Measurements from ENCODE around the gene CRIM1. TPM values are rescaled to one million over a fixed set of nuclear protein-coding genes. Genes with fewer than 3 reads are reported as not detected.
A peak's percentile ranks its signal among the peaks of the same experiment; 100 is the strongest.

The CRIM1 gene
- total and polyA plus RNA-seq, 7 donors = 3.0 to 148 (median 55.6) TPM

DNA sequence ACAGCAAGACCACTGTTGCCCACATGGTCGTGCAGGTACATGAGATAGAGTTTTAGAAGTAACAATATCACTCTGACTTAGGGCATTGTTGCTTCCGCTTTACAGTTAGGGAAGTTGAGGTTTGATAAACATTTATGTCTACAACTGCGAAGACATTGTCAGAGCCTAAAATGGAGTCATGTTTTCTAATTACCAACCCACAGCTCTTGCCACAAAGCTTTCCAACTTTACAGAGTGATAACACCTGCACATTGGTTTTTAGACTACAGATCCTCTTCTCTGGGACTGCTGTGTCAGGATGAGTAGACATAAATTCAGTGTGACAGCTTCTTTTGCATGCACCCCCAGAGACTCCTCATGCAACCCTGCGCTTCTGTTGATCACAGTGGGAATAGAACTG lies 123.4 kb downstream of the CRIM1 start:
- Histone ChIP-seq H3K27me3 (no peaks in the 10 kb centered on the region), H3K4me3 (no peak overlapping the region), H3K9me3 (peaks cover 0 to 5% (median 2%) of the 10 kb centered on the region in 4 donors), H3K36me3 (peaks cover 4 to 50% (median 12%) of the 10 kb centered on the region in 4 donors), H3K4me1 (peaks cover 0 to 72% (median 56%) of the 10 kb centered on the region in 4 donors), H3K27ac (peak overlapping the region; percentile 63 to 87 (median 71))
- WGBS, 2 donors = 45 to 73% methylated on average over 4 of the region's 4 CpGs
- DNase-seq = no peak
- no peak for TF ChIP-seq EP300 (IDR thresholded peaks at IDR 0.05)
- TF ChIP-seq, protein P1, sequence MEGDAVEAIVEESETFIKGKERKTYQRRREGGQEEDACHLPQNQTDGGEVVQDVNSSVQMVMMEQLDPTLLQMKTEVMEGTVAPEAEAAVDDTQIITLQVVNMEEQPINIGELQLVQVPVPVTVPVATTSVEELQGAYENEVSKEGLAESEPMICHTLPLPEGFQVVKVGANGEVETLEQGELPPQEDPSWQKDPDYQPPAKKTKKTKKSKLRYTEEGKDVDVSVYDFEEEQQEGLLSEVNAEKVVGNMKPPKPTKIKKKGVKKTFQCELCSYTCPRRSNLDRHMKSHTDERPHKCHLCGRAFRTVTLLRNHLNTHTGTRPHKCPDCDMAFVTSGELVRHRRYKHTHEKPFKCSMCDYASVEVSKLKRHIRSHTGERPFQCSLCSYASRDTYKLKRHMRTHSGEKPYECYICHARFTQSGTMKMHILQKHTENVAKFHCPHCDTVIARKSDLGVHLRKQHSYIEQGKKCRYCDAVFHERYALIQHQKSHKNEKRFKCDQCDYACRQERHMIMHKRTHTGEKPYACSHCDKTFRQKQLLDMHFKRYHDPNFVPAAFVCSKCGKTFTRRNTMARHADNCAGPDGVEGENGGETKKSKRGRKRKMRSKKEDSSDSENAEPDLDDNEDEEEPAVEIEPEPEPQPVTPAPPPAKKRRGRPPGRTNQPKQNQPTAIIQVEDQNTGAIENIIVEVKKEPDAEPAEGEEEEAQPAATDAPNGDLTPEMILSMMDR (IDR thresholded peaks at IDR 0.05) = no peak
- TF ChIP-seq POLR2A (IDR thresholded peaks at IDR 0.05) = no peak
- TF ChIP-seq POLR2AphosphoS5 (IDR thresholded peaks at IDR 0.05) = no peak
- intact Hi-C loops (cut with DNase I) = no loop called here

DNA sequence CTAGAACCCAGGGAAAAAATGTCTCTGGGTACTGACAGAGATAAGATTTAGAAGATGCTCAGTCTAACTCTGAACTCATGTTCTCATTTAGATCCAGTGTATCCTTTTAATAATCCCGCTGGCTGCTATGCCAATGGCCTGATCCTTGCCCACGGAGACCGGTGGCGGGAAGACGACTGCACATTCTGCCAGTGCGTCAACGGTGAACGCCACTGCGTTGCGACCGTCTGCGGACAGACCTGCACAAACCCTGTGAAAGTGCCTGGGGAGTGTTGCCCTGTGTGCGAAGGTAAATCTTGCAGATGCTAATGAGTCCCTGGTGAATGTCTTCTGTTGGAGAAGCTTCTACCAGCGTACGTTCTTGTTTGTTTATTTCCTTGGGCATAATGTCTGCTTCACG lies 123.8 kb downstream of the CRIM1 start:
- WGBS, 2 donors = 94 to 98% methylated on average over 16 of the region's 16 CpGs
- intact Hi-C loops (cut with DNase I) = no loop called here
- H3K4me1 ChIP-seq = peaks cover 0 to 74% (median 58%) of the 10 kb centered on the region in 4 donors
- H3K27me3 ChIP-seq = no peaks in the 10 kb centered on the region
- H3K36me3 ChIP-seq = peaks cover 4 to 50% (median 12%) of the 10 kb centered on the region in 4 donors
- peaks cover 0 to 5% (median under 1%) of the 10 kb centered on the region in 4 donors for H3K9me3 ChIP-seq
- peak overlapping the region in 3 of 4 donors; percentile 63 to 87 (median 77) for H3K27ac ChIP-seq
- no peak overlapping the region for H3K4me3 ChIP-seq
- DNase-seq = no peak
- TF ChIP-seq POLR2AphosphoS5 (IDR thresholded peaks at IDR 0.05) (no peak), POLR2A (IDR thresholded peaks at IDR 0.05) (no peak), EP300 (IDR thresholded peaks at IDR 0.05) (no peak)

DNA sequence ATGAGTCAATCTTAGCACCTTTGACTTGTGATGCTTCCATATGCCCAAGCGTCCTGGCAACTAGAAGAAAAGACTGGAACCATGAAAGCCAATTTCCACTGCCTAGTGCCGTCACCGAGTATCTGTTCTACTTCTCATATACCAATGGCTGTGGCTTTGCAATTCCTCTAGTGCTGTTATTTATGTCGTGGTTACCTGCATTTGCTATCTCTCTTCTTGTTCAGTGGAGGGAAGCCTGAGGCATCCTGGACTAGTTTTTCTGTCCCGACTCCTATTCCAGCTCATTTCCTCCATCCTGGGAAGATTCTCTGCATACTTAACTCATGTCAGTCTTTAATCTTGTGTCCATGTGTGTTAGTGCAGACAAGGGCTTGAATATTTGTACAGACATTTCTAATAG lies 124.5 kb downstream of the CRIM1 start:
- Histone ChIP-seq H3K27me3 (no peaks in the 10 kb centered on the region), H3K36me3 (peaks cover 4 to 47% (median 12%) of the 10 kb centered on the region in 4 donors), H3K27ac (peak overlapping the region; percentile 7 to 87 (median 78)), H3K4me3 (no peak overlapping the region), H3K9me3 (peaks cover 0 to 5% (median 0%) of the 10 kb centered on the region in 4 donors), H3K4me1 (peaks cover 0 to 81% (median 64%) of the 10 kb centered on the region in 4 donors)
- DNase-seq = no peak
- intact Hi-C loops (cut with DNase I) = no loop called here
- WGBS, 2 donors = 87 to 95% methylated on average over 5 of the region's 5 CpGs
- TF ChIP-seq POLR2A (IDR thresholded peaks at IDR 0.05) (no peak), POLR2AphosphoS5 (IDR thresholded peaks at IDR 0.05) (no peak), EP300 (IDR thresholded peaks at IDR 0.05) (no peak)
- TF ChIP-seq, protein P1 (IDR thresholded peaks at IDR 0.05) = no peak

DNA sequence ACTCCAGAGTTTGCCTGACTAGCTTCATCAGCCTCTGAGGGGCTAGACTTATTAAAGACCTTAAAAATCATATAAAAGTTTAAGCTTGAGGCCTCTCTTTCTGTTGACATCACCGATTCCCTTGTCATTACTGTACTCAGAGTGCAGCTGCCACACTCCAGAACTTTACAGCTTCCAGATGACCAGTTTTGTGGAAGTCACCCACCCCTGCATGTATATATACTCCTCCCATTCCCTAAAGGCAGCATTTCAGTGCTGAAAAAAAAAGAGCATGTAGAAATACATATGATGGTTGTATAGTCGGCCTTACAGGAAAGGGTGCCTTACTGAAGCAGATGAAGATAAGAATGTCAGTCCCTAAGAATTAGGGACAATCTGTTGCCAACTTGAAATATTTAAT lies 125.1 kb downstream of the CRIM1 start:
- Histone ChIP-seq H3K4me3 (no peak overlapping the region), H3K27me3 (no peaks in the 10 kb centered on the region), H3K9me3 (peaks cover 0 to 5% (median 0%) of the 10 kb centered on the region in 4 donors), H3K27ac (peak overlapping the region; percentile 72 to 87 (median 78)), H3K36me3 (peaks cover 4 to 42% (median 12%) of the 10 kb centered on the region in 4 donors), H3K4me1 (peaks cover 0 to 87% (median 70%) of the 10 kb centered on the region in 4 donors)
- 85 to 89% methylated on average over 2 of the region's 2 CpGs for WGBS, 2 donors
- DNase-seq = no peak
- TF ChIP-seq EP300 (IDR thresholded peaks at IDR 0.05) (no peak), POLR2AphosphoS5 (IDR thresholded peaks at IDR 0.05) (no peak), POLR2A (IDR thresholded peaks at IDR 0.05) (no peak)
- TF ChIP-seq, protein P1 (IDR thresholded peaks at IDR 0.05) = no peak
- intact Hi-C loops (cut with DNase I) = no loop called here

DNA sequence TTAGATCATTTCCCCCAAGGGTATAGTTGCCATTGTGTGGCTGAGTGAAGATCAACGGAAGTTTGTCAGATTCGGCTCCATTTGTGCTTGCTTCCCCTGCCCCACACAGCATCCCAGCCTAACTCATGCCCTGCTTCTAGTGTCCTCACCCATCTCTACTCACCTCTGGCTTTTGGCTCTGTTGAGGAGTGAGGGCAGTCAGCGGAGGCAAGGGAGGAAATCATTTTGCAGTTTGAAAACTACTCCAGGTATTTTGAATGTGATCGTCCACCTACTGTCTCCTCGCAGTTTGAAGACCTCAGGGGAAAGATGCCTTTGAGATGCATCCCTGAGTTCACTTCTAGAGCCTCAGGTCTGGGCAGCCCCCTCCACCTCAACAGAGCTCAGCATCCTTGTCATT lies 126.1 kb downstream of the CRIM1 start:
- Histone ChIP-seq H3K27me3 (no peaks in the 10 kb centered on the region), H3K4me1 (peaks cover 0 to 98% (median 79%) of the 10 kb centered on the region in 4 donors), H3K9me3 (no peaks in the 10 kb centered on the region), H3K27ac (peak overlapping the region; percentile 72 to 87 (median 78)), H3K4me3 (no peak overlapping the region), H3K36me3 (peaks cover 4 to 41% (median 12%) of the 10 kb centered on the region in 4 donors)
- DNase-seq = no peak
- TF ChIP-seq POLR2A (IDR thresholded peaks at IDR 0.05) (no peak), POLR2AphosphoS5 (IDR thresholded peaks at IDR 0.05) (no peak), EP300 (IDR thresholded peaks at IDR 0.05) (no peak)
- TF ChIP-seq, protein P1 (IDR thresholded peaks at IDR 0.05) = no peak
- intact Hi-C loops (cut with DNase I) = no loop called here
- 93% methylated on average over 5 of the region's 5 CpGs for WGBS, 2 donors
